GM12892 (cell line): Measurements from ENCODE around the gene DAGLA.

Experiments
- POLR2A ChIP-seq: IDR thresholded peaks from 2 replicates; pipeline ENCODE4 v1.6.1; 2011; ENCODE audit warnings: low read depth, low read length, control low read depth
- POLR2AphosphoS5 ChIP-seq: IDR thresholded peaks from 2 replicates; pipeline ENCODE4 v1.6.1; 2011; ENCODE audit warnings: low read depth, low read length, control low read depth

DNA sequence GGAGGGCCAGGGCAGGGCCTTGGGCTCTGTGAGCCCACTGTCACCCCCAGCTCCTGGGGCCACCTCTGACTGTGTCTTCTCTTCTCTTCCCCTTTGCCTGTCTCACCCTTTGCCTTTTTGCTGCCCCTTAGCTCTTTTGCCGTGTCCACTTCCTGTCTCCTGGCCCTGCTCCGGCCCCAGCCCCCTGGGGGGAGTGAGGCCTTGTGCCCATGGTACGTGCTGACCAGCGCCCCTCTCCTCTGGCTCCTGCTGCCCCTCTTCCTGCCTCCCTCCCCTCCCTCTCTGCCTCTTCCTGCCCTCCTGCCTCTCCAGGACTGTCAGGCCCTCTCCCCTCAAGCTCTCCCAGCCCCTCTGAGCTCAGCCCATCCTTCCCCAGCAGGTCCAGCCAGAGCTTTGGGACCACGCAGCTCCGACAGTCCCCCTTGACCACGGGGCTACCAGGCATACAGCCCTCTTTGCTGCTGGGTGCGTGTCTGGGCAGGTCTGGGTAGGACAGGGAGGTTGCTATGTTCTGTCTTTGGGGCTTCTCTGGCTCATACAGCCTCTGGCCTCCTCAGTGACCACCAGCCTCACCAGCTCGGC is 100.5 kb downstream of the DAGLA start:
- no peak for TF ChIP-seq POLR2AphosphoS5
- TF ChIP-seq POLR2A: no peak
